KOPT-K1 (cell line): ENCODE measurements around the gene BEND6.
A peak's percentile ranks its signal among the peaks of the same experiment; 100 is the strongest.
"Not testable (repeated sequence)": the region's sequence is repeated elsewhere in the genome, so short reads cannot be mapped to it uniquely, and the experiment has no call there.

Source experiments
- H3K27ac ChIP-seq: fragments of 200-600 bp; sonication (generic); 2 replicates; pipeline ENCODE4 v1.5.1; 2016; ENCODE audit warnings: antibody characterized with exemption, mild to moderate bottlenecking, low read depth, low read length; ENCODE audit not compliant: poor library complexity, severe bottlenecking
- H3K36me3 ChIP-seq: fragments of 200-600 bp; sonication (generic); 2 replicates; pipeline ENCODE4 v1.5.1; 2017; ENCODE audit warnings: antibody characterized with exemption, mild to moderate bottlenecking, low read length, moderate library complexity; ENCODE audit not compliant: insufficient read depth
- H3K9me3 ChIP-seq: fragments of 200-600 bp; sonication (generic); 2 replicates; pipeline ENCODE4 v1.5.1; 2017; ENCODE audit warnings: antibody characterized with exemption, low read length, mild to moderate bottlenecking; ENCODE audit not compliant: insufficient read depth, poor library complexity, severe bottlenecking

BEND6 gene

DNA sequence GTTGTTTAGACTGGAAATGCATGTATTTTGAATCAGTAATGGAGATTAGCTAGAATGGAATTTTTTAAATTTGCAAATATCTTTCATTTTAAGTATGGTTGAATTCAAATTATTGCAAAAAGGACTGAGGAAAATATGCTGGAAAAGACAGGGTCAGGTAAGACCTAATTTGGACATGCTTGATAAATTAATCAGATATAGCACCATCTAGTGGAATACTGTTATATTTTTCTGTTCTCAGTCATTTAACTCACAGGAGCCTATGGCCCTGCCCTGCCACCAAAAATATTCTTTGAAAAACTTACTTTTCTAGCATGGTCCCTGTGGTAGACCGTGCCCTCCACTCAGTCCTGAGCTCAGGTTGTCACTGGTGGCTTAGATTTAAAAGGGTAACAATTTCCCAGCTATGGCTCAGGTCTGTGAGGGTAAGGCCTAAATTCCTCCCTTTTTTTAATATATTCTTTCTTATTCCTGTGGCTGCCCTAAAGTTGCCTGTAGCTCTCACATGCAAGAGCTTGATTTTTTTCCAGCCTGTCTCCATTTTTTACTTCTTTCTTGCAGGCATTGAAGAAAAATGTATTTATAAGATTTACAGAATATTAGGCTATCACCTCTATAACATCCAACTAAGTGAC lies 66.3 kb downstream of the BEND6 start:
- Histone ChIP-seq H3K9me3 (peaks cover 20% of the 10 kb centered on the region), H3K27ac (no peak overlapping the region), H3K36me3 (no peaks in the 10 kb centered on the region)

- no peaks in the 10 kb centered on the region for H3K36me3 ChIP-seq
- no peak overlapping the region for H3K27ac ChIP-seq
- H3K9me3 ChIP-seq = peaks cover 20% of the 10 kb centered on the region
Observed at GRCh38 chr6:57024321-57024720, 69.4 kb downstream of the BEND6 start.

DNA sequence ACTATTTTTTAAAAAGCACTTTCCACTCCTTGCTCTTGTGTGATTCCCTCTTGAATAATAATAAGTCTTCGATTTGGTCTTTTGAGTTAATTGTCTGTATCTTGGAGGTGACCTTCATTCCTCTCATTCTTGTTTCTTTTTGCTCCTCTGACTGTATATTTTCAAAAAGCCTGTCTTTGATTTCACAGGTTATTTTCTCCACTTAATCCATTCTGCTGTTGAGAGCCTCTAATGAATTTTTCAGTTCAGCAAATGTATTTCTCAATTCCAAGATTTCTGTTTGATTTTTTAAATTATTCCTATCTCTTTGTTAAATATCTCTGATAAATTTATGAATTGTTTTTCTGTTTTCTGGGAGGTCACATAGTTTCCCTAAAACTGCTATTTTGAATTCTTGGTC lies 69.9 kb downstream of the BEND6 start:
- H3K27ac ChIP-seq = no peak overlapping the region
- H3K9me3 ChIP-seq = peaks cover 20% of the 10 kb centered on the region
- H3K36me3 ChIP-seq = no peaks in the 10 kb centered on the region

- no peaks in the 10 kb centered on the region for H3K36me3 ChIP-seq
- H3K9me3 ChIP-seq = peaks cover 20% of the 10 kb centered on the region
- no peak overlapping the region for H3K27ac ChIP-seq
Observed at GRCh38 chr6:57026001-57026400, 71.1 kb downstream of the BEND6 start.

GRCh38 chr6:57027301-57027700 lies 72.4 kb downstream of the BEND6 start:
- Histone ChIP-seq H3K9me3 (peaks cover 20% of the 10 kb centered on the region), H3K36me3 (no peaks in the 10 kb centered on the region), H3K27ac (no peak overlapping the region)

- H3K9me3 ChIP-seq = peaks cover 16% of the 10 kb centered on the region
- no peaks in the 10 kb centered on the region for H3K36me3 ChIP-seq
- H3K27ac ChIP-seq = no peak overlapping the region
Observed at GRCh38 chr6:57029213-57029612, 74.3 kb downstream of the BEND6 start.

DNA sequence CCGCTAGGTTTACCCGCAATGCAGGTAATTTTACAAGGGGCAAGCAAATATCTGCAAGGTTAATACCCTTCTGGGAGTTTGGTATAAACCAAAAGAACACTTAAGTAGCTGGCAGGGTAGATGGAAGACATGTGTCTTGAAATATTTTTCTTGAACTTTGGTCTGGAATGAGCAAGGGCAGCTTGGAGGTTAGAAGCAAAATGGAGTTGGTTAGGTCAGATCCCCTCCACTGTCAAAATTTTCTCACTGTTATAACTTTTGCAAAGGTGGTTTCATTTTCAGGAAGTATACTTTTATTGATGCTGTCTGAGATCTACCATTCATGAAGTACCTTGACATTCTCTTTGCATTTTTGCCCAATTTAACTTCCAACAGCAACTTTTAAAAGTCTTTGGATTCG lies 78.3 kb downstream of the BEND6 start:
- no peaks in the 10 kb centered on the region for H3K36me3 ChIP-seq
- no peaks in the 10 kb centered on the region for H3K9me3 ChIP-seq
- H3K27ac ChIP-seq = no peak overlapping the region

DNA sequence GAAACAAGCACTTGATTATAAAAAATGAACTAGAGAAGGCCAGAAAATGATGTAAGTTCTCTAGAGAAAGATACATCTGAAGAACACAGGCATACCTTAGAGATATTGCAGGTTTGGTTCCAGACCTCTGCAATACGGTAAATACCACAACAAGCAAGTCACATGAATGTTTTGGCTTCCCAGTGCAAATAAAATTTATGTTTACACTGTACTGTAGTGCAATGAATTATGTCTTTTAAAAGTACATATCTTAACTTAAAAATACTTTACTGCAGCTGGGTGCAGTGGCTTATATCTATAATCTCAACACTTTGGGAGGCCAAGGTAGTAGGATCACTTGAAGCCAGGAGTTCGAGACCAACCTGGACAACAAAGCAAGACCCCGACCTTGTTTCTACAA lies 80.6 kb downstream of the BEND6 start:
- H3K9me3 ChIP-seq = no peaks in the 10 kb centered on the region
- H3K36me3 ChIP-seq = no peaks in the 10 kb centered on the region
- H3K27ac ChIP-seq = no peak overlapping the region

GRCh38 chr6:57038906-57039305 lies 84.0 kb downstream of the BEND6 start:
- no peak overlapping the region for H3K27ac ChIP-seq
- H3K36me3 ChIP-seq = no peaks in the 10 kb centered on the region
- no peaks in the 10 kb centered on the region for H3K9me3 ChIP-seq

- no peak overlapping the region for H3K27ac ChIP-seq
- H3K9me3 ChIP-seq = no peaks in the 10 kb centered on the region
- no peaks in the 10 kb centered on the region for H3K36me3 ChIP-seq
Observed at GRCh38 chr6:57040011-57040410, 85.1 kb downstream of the BEND6 start.

GRCh38 chr6:57044061-57044460 lies 89.2 kb downstream of the BEND6 start:
- not testable (repeated sequence) for H3K27ac ChIP-seq, H3K36me3 ChIP-seq

DNA sequence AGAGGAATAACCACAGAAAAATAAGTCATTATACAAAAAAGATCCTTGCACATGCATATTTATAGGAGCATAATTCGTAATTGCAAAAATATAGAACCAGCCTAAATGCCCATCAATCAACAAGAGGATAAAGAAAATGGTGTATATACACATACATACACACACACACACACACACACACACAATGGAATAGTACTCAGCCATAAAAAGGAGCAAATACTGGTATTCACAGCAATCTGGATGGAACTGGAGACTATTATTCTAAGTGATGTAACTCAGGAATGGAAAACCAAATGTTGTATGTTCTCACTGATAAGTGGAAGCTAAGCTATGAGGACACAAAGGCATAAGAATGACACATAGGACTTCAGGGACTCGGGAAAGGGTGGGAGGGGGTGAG lies 89.7 kb downstream of the BEND6 start:
- no peak overlapping the region for H3K27ac ChIP-seq
- peaks cover 3% of the 10 kb centered on the region for H3K9me3 ChIP-seq
- 0 out of 2 replicates have a peak, but pooled peaks cover 3% of the 10 kb centered on the region for H3K36me3 ChIP-seq

More at GRCh38 chr6:57044061-57044460, 89.2 kb downstream of the BEND6 start:
- not testable (repeated sequence) for H3K9me3 ChIP-seq

GRCh38 chr6:57046332-57047256 lies 91.7 kb downstream of the BEND6 start, which contains the start of gene KIAA1586:
Gene KIAA1586 (plus strand): TSS chr6:57046693. CDS start chr6:57046756, 63 bp downstream.
- Histone ChIP-seq H3K36me3 (peaks cover 23% of the 10 kb centered on the region), H3K27ac (peak within 1 kb of the TSS; percentile 38)
- H3K9me3 ChIP-seq = not testable (repeated sequence)

DNA sequence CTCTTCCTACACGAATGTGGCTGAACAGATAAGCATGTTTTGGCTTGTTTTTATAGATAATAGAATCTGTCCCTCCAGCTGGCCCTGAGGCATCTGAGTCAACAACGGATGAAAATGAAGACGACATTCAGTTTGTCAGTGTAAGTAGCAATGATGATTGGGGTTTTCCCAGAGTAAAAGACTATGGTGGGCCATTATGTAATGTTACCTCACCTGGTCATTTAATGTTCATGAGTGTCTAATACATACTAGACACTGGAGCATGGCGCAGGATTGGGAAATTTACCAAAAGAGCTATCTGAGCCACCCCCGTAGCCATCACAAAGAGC lies 92.3 kb downstream of the BEND6 start:
- H3K27ac ChIP-seq, H3K9me3 ChIP-seq: not testable (repeated sequence)
- H3K36me3 ChIP-seq = peaks cover 30% of the 10 kb centered on the region

DNA sequence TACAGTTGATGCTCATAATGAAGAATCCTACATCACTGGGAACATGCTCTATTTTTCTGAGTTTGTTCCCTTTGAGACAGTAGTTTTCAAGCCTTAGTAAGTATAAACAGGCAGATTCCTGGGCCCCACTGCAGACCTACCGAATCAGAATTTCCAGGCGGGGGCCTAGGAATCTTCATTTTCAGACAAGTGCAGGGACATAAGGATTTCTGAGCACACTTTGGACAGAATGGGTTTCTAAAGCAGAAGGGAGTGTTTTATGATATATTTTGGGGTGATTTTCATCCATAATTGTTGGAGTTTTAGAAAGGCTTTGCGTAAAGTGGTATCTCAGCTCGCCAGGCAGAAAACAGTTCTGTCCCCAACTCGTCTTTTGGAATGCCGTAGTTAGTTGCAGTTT lies 93.0 kb downstream of the BEND6 start:
- not testable (repeated sequence) for H3K27ac ChIP-seq, H3K9me3 ChIP-seq
- peaks cover 36% of the 10 kb centered on the region for H3K36me3 ChIP-seq

DNA sequence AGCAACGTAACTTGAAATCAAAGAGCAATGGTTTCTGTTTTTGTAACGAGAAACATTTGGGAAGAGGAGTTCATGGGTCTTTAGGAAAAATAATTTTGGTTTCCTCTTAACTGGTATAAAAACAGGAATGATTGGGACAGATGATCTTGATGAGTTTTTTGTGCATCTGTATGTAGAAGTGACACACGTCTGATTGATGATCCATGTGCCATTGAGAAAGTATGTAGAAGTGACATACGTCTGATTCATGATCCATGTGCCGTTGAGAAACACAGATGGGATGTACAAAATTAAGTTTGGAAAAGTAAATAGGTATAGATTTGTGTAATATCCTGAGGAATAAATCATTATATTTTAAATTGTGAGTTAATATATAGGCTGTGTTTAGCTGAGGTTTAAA lies 93.7 kb downstream of the BEND6 start:
- Histone ChIP-seq H3K36me3 (peaks cover 43% of the 10 kb centered on the region), H3K9me3 (peaks cover 3% of the 10 kb centered on the region), H3K27ac (no peak overlapping the region)
